GM18858 (cell line): ENCODE data around the gene FAM3B.

ENCODE experiments used
- ATAC-seq: cut with Tn5 transposase; IDR thresholded peaks from one replicate; pipeline ENCODE4 v1.9.1; 2021; ENCODE audit not compliant: unreplicated experiment

Gene FAM3B

GRCh38 chr21:41393876-41394465 is 77.4 kb downstream of the FAM3B start:
- no peak for ATAC-seq

GRCh38 chr21:41396558-41397075 is 80.0 kb downstream of the FAM3B start:
- no peak for ATAC-seq

DNA sequence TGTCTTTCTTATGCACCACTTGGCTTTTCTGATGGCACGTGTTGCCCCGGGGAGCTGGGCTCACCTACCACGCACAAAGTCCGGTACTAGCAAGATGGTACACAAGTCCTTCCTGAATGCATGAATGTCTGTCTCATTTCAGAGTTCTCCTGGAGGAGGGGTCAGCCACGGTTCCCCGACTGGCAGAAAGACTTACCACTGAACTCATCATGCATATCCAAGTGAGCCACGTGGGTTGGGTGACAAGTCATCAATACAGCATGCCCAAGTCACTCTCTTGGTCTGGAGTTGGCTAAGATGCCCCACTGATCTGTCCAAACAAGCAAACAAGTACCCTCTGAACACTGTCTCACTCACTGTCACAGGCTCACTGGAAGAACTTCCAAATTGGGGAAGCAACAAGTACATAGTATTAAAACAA is 80.9 kb downstream of the FAM3B start:
- ATAC-seq = no peak

DNA sequence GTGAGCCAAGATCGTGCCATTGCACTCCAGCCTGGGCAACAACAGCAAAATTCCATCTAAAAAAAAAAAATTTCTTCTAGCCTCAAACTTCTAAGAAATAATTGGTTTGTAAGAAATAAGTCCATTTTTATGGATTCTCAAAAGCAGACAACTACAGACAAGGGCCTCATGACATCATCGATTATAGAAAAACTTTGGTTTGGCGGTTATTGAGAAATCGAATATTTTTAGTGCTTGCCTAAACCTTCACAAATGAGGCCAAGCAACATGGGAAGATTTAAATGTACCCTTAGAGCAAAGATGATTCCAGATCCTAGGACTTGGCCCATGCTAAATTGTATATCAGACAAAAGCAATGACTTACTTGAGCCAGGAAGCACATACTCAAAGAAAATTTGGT is 81.7 kb downstream of the FAM3B start:
- ATAC-seq = no peak

- no peak for ATAC-seq
Observed at GRCh38 chr21:41398831-41399230, 82.2 kb downstream of the FAM3B start.

- ATAC-seq = no peak
Observed at GRCh38 chr21:41399246-41399800, 82.7 kb downstream of the FAM3B start.

GRCh38 chr21:41402231-41402630 is 85.6 kb downstream of the FAM3B start:
- no peak for ATAC-seq

DNA sequence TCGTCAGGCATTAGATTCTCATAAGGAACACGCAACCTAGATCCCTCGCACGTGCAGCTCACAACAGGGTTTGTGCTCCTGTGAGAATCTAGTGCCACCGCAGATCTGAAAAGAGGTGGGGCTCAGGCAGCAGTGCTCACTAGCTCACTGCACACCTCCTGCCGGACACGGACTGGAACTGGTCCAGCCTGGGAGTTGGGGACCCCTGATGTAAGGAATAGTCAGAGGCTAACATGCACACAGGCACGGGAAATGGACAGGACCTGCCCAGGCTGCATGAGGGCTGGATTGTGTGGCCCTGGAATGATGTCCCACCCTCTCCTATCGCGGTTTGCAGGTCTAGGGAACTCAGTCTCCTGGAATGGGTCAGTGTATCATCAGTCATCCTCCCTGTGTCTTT is 86.2 kb downstream of the FAM3B start:
- no peak for ATAC-seq

- no peak for ATAC-seq
Observed at GRCh38 chr21:41403331-41403730, 86.7 kb downstream of the FAM3B start.

- ATAC-seq = no peak
Observed at GRCh38 chr21:41403966-41404365, 87.4 kb downstream of the FAM3B start.

DNA sequence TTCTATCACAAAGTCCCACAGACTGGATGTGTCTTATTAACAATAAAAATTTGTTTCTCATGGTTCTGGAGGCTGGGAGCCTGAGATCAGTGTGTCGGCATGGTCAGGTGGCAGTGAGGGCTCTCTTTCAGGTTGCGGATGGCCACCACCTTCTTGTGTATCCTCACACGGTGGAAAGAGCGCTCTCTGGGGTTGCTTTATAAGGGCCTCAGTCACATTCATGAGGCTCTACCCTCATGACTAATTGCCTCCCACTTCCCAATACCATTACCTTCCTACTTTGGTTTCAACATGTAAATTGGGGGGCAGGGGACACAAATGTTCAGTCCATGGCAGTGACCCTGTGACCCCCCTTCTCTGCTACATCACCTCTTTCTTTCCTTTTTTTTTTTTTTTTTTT is 88.7 kb downstream of the FAM3B start:
- no peak for ATAC-seq

DNA sequence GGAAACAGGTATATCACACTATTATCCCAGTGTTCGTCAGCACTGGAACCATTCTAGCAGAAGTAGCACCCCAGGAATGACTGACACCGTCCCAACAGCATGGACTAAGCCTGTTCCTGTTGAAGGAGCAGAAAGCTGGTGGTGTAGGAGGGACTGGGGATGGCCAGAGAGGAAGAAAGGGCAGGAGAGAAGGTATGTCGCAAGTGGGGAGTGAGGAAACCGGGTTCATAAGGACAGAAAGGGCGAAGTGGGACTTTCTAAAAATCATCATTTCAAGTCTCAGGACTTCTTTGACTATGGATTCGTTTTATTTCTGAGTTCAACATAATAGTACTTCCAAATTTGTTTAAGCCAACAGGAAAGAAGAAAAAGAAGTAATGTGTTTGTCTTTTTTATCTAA is 89.7 kb downstream of the FAM3B start:
- no peak for ATAC-seq
